Parathyroid adenoma (tissue), 2 donors: Measurements from ENCODE around the gene TGFB2.

ENCODE experiments used
- H2AFZ ChIP-seq: fragments of 300-600 bp; sonication (generic); one replicate; pipeline ENCODE4 v1.7.0; 2017; ENCODE audit warnings: antibody characterized with exemption, mild to moderate bottlenecking
- H3K27ac ChIP-seq: fragments of 300-600 bp; sonication (generic); one replicate; pipeline ENCODE4 v1.7.0; 2017
- H3K27me3 ChIP-seq: fragments of 300-600 bp; sonication (generic); one replicate; pipeline ENCODE4 v1.7.0; 2017; ENCODE audit warnings: low read length; ENCODE audit not compliant: control insufficient read depth, insufficient read depth
- H3K36me3 ChIP-seq: fragments of 300-600 bp; sonication (generic); one replicate; pipeline ENCODE4 v1.7.0; 2017; ENCODE audit warnings: low read length; ENCODE audit not compliant: control insufficient read depth, insufficient read depth
- H3K4me1 ChIP-seq: fragments of 300-600 bp; sonication (generic); one replicate; pipeline ENCODE4 v1.7.0; 2017; ENCODE audit warnings: control low read depth
- H3K4me2 ChIP-seq: fragments of 300-600 bp; sonication (generic); one replicate; pipeline ENCODE4 v1.7.0; 2017; ENCODE audit warnings: low read length
- H3K4me3 ChIP-seq: fragments of 300-600 bp; sonication (generic); one replicate; pipeline ENCODE4 v1.7.0; 2017; ENCODE audit warnings: low read depth, low read length
- H3K79me2 ChIP-seq: fragments of 300-600 bp; sonication (generic); one replicate; pipeline ENCODE4 v1.7.0; 2017; ENCODE audit warnings: control low read depth
- H3K9ac ChIP-seq: fragments of 300-600 bp; sonication (generic); one replicate; pipeline ENCODE4 v1.7.0; 2017; ENCODE audit warnings: mild to moderate bottlenecking
- H3K9me3 ChIP-seq: fragments of 300-600 bp; sonication (generic); one replicate; pipeline ENCODE4 v1.7.0; 2017; ENCODE audit warnings: low read length; ENCODE audit not compliant: control insufficient read depth
- TF ChIP-seq, protein P1 (sequence below): fragments of 300-600 bp; sonication (generic); IDR thresholded peaks from one replicate; pipeline ENCODE4 v1.7.0; 2017; ENCODE audit warnings: antibody characterized with exemption, mild to moderate bottlenecking
- donor health status: primary hyperparathyroidism.

Gene TGFB2

DNA sequence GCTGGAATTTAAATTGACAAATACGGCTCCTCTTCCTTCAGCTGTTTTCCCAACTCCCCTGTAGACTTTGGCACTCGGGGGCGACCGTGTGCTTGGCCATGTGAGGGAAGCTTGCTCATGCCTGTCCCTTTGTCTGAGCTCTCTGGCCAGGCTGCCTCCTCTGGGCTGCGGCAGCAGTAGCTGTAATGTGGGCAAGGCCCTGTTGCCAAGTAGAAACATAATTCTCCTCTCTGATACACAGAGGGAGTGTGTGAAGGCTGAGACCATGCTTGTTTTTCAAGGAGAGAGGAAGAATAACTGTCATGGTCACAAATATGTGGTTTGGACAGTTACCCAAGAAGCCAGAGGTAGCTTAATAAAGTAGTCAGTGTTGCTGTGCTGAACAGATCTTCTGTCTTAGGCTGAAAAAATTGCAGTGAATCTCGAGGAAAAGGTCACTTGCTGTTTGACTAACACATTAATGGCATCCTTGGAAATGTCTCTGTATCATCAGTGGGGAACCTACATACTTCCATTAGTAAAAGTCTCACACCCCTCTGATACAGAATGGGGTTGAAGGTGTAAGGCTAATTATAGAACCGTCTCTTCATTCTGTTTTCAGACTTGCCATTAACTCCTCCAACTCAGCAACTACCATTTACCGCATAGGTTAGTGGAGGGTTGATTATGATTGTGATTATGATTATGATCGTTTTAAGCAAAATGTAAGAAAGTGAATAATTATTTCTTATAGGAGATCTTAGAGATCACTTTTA is 94.6 kb downstream of the TGFB2 start:
- Histone ChIP-seq H3K9me3 (no peaks in the 10 kb centered on the region), H3K79me2 (no peaks in the 10 kb centered on the region), H2AFZ (no peak overlapping the region), H3K4me2 (no peak overlapping the region), H3K4me1 (no peaks in the 10 kb centered on the region), H3K9ac (no peak overlapping the region), H3K4me3 (no peak overlapping the region), H3K27me3 (no peaks in the 10 kb centered on the region), H3K27ac (no peak overlapping the region), H3K36me3 (no peaks in the 10 kb centered on the region)
- TF ChIP-seq, protein P1, sequence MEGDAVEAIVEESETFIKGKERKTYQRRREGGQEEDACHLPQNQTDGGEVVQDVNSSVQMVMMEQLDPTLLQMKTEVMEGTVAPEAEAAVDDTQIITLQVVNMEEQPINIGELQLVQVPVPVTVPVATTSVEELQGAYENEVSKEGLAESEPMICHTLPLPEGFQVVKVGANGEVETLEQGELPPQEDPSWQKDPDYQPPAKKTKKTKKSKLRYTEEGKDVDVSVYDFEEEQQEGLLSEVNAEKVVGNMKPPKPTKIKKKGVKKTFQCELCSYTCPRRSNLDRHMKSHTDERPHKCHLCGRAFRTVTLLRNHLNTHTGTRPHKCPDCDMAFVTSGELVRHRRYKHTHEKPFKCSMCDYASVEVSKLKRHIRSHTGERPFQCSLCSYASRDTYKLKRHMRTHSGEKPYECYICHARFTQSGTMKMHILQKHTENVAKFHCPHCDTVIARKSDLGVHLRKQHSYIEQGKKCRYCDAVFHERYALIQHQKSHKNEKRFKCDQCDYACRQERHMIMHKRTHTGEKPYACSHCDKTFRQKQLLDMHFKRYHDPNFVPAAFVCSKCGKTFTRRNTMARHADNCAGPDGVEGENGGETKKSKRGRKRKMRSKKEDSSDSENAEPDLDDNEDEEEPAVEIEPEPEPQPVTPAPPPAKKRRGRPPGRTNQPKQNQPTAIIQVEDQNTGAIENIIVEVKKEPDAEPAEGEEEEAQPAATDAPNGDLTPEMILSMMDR, result no peak

DNA sequence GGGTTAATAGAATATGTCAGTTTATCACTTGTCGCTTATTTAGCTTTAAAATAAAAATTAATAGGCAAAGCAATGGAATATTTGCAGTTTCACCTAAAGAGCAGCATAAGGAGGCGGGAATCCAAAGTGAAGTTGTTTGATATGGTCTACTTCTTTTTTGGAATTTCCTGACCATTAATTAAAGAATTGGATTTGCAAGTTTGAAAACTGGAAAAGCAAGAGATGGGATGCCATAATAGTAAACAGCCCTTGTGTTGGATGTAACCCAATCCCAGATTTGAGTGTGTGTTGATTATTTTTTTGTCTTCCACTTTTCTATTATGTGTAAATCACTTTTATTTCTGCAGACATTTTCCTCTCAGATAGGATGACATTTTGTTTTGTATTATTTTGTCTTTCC is 98.1 kb downstream of the TGFB2 start:
- H3K79me2 ChIP-seq, result no peaks in the 10 kb centered on the region
- TF ChIP-seq, protein P1, result no peak
- no peak overlapping the region for H3K4me2 ChIP-seq
- no peaks in the 10 kb centered on the region for H3K36me3 ChIP-seq
- H3K27me3 ChIP-seq, result no peaks in the 10 kb centered on the region
- H3K4me1 ChIP-seq, result no peaks in the 10 kb centered on the region
- H3K4me3 ChIP-seq, result no peak overlapping the region
- no peak overlapping the region for H2AFZ ChIP-seq
- H3K9me3 ChIP-seq, result no peaks in the 10 kb centered on the region
- H3K9ac ChIP-seq, result no peak overlapping the region
- no peak overlapping the region for H3K27ac ChIP-seq

DNA sequence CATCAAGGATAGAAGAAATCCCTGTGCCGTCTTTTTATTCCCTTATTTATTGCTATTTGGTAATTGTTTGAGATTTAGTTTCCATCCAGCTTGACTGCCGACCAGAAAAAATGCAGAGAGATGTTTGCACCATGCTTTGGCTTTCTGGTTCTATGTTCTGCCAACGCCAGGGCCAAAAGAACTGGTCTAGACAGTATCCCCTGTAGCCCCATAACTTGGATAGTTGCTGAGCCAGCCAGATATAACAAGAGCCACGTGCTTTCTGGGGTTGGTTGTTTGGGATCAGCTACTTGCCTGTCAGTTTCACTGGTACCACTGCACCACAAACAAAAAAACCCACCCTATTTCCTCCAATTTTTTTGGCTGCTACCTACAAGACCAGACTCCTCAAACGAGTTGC is 99.0 kb downstream of the TGFB2 start:
- no peak overlapping the region for H3K4me2 ChIP-seq
- H3K4me1 ChIP-seq, result no peaks in the 10 kb centered on the region
- no peaks in the 10 kb centered on the region for H3K27me3 ChIP-seq
- no peak overlapping the region for H2AFZ ChIP-seq
- no peak overlapping the region for H3K4me3 ChIP-seq
- H3K9ac ChIP-seq, result no peak overlapping the region
- TF ChIP-seq, protein P1, result no peak
- no peaks in the 10 kb centered on the region for H3K9me3 ChIP-seq
- H3K79me2 ChIP-seq, result no peaks in the 10 kb centered on the region
- H3K27ac ChIP-seq, result no peak overlapping the region
- H3K36me3 ChIP-seq, result no peaks in the 10 kb centered on the region

DNA sequence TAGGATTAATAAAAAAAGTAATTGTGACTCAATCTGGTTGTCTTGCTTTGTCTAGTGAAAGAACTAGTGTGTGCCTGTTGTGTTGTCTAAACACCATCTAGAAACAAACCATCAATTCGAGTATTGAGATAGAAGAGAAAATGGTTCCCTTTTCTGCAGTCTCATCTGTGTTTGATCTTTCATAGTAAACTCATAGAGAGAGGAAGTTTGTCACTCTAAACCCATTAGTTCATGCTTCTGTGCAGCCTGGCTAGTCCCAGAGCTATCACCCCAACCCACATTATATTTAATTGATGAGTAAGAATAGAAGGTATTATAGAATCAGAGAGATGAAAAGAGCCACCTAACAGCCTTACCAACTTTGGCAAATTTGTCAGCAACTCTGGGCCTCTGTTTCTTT is 99.5 kb downstream of the TGFB2 start:
- Histone ChIP-seq H3K27ac (no peak overlapping the region), H3K4me3 (no peak overlapping the region), H3K79me2 (no peaks in the 10 kb centered on the region), H3K9ac (no peak overlapping the region), H3K4me1 (no peaks in the 10 kb centered on the region), H3K27me3 (no peaks in the 10 kb centered on the region), H3K36me3 (no peaks in the 10 kb centered on the region), H3K9me3 (no peaks in the 10 kb centered on the region), H2AFZ (no peak overlapping the region), H3K4me2 (no peak overlapping the region)
- TF ChIP-seq, protein P1, result no peak
